Islet of Langerhans (tissue), 1 donor: Measurements from ENCODE around the gene ESRRB.

ENCODE experiments used
- FAIRE-seq: peaks from one replicate; lab custom pipeline; 2011; peaks lifted over from hg19 to GRCh38; lab: Jason Lieb, UNC

The ESRRB gene

DNA sequence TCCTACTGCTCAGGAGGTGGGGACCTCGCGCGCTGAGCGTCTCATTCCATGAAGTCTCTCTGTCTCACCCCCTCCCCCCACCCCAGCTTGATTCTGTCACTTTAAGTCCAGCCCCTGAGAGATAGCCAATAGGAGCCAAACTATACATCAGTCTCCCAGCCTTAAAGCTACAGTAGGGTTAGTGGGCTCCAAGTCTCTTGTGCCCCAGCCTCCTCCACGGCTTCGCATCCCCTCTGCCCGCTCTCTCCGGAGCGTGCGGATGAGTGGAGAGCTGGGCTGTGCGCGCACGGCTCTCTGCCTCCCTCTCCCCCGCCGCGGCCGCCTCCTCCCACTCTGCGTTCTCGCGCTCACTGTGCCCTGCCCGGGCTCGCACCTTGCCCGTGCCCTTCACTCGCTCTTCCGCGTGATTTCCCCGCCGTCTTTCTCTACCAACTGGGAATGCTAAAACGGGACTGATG, at the start of gene ESRRB:
Gene ESRRB, plus strand, starts transcription at position 191 of the 458 bp plus-strand sequence. Its CDS starts 265 bp downstream, at position 456.
- no peak for FAIRE-seq

DNA sequence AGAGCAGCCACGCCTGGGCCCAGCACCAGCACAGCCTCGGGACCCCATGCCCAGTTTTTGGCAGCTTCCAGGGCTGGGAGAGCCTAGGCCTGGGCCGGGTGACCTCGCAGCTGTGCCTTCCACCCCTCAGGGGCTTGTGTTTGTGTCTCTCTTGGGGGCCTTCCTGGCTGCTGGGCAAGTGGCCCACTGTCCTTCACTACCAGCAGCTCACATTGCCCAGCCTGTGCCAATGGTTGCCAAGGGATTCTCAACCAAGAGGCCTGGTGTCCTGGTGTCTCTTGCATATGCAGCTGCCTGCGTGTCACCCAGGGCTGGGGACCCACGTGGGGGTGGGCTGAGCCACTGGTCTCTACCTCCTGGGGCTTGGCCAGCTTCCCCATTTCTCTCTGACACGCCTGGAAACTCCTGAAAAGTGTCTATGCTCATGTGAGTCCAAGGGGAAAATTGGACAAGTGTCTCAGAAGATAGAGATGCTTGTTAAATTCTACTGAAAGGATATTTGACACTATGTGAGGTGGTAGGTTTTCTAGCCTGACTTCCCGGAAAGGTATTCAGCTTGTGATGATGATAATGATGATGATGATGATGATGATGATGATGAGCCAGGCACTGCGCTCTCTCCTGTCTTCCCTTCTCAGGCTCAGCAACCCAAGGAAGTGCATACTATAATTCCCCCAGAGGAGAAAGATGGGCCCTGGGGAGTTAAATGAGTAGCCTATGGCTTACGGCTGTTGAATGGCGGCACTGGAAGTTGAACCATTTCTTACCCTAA, 48.8 kb upstream of the ESRRB start:
- no peak for FAIRE-seq

DNA sequence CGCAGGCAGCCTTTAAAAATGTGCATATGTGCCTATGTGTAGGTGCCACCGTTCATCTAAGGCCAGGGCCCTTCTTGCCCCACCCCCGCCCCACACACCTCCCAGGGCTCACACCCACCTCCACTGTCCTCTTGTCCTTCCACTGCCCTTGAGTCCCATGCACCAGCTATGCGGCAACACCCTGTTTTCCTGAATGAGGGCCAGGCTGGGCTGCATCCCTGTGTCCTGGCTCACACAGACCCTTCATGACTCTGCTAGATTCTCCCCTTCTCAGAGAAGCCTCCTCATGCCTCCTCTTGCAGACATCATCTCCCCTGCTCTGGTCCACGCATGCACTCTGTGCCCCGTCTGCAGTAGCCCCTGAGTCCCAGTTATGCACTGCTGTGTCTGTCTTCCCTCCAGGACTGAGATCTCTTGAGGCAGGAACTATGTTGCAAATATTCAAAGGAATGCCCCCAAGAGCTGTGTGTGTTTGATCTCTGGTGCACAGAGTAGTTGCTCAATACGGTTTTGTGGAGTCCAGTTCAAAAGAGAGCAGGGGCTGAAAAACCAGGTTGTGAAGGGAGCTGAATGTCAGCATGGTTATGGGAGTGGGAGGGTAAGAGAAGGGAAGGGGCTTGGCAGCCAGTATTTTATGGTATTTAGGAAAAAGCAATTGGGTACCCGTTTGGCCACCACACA, 47.3 kb upstream of the ESRRB start:
- FAIRE-seq, result no peak

DNA sequence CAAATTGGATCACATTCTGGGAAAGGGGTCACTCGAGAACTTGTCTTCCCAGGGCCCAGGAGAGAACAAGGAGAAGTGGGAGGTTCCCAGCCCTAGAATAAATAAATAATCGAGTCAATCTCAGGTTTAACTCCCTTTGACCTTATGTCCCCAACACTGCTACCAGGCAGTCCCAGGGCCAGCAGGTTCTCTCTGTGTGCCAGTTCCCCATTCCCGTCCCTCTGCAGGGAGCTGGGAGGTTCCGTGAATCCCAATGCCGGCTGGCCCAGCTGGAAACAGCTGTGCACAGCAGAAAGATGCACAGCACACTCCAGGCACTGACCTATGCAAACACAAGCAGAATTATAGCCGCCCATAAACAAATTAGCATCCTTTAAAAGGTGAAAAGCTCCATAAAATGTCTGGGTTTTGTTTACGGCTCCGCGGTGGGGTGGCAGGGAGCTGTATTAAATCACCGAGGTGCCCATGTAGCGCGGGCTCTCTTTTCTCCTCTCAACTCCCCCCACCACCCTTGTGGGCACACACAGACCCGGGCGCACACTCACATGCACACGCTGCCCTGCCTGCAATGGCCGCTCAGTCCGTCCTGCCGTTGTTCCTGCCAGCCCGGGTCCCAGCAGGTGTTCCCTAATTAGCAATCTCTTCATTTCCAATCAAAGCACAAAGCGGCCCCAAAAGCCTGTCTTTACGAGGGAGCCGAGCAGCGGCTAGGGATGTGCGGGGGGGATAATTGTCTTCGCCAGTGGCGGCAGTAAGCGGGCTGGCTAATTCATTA, 46.6 kb upstream of the ESRRB start:
- no peak for FAIRE-seq

DNA sequence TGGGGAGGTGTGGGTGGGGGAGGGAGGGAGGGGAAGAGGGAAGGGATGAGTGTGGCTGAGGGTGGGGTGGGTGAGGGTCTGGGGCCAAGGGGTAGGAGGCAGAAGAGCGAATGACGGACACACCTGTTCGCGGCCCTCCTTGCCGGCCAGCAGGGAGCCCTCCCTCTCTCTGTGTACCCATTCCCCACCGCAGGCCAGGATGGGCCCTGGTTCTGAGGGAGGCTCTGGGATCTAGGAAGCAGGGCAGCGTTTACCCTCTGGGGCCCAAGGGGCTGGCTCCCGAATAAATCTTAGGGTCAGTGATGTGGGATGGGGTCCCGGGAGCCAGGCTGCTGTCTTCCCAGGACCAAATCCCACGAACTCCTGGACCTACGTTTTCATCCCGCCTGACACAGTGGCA, 46.0 kb upstream of the ESRRB start:
- FAIRE-seq, result no peak

DNA sequence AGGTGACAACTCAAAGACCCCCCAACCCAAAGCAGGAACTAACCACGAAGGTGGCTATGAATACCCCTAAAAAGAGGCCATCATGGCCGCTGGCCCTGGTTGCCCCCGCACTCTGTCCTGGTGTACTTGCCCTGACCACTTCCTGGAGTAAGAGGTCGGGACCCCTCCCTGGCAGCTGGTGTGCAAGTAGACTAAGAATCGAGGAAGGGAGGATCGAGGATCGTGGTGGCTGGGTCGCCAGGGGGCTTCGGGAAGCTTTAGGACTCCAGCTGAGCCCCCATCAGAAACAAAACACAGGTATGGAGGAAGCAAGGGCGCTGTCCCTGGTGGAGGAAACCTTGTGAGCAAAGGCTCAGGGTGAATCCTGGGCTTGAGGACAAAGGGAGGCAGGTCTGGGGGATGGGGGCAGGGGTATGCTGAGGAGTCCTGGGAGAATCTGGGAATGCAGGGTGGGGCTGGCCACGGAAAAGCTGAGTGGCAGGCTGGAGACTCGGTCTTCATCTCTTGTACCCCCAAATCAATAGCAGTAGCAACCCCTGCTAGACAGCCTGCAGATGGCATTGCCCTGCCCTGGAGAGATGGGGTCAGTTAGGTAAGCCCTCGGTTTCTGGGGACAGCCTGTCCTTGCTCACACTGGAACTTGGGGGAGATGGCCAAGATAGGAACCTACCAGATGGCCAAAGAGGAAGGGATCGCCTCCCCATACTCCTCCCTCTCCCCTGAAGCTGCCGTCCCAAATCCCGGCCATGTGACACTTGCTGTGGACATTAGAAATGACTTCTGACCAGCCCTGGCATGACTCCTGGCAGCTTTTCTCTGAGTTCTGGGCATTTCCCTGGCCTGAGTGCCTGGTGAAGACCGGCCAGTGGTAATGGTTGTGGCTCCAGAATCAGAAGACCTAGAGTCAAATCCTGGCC, 45.3 kb upstream of the ESRRB start:
- no peak for FAIRE-seq

DNA sequence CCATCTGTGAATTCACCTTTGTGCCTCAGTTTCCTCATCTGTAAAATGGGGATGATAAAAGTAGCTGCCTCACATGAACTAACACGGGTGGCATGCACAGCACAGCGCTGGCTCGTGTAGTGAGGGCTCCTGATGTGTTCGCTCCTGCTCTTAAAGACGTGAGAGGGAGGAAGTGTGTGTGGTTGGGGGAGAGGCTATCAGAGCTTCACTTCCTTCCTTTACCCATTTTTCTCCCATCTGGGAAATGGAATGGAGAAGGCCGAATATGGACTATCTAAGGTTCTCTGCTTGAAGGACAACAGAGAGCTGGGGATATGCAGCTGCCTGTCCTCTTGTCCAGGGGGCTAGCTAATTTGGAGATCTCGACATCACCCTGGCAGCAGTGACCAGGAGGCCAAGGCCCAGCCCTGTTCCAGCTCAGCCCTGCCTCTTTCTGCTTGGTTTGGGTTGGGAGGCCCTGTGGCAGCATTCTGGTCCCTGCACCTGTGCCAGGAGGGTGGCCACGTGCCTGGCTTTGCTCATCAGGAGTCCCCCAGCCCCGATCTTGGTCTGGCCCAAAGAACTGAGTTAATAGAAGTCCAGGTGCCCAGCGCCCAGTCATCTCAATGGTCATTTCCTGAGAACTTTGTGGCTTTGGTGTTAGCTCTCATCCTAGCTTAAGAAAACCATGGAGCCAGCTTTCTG, 44.5 kb upstream of the ESRRB start:
- no peak for FAIRE-seq

DNA sequence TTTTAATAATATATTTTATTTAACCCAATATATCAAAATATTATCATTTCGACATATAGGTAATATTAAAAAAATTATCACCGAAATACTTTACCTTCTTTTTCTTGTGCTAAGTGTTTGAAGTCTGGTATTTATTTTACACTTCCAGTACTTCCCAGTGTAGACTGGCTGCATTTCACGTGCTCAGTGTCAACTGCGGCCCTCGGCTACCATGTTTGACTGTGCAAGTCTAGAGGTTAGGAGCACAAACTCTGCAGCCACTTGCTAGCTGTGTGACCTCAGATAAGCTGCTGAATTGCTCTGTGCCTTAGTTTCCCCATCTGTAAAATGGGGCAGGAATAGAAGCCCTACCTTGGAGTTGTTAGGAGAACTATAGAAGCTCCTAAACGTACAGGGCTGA, 42.3 kb upstream of the ESRRB start:
- no peak for FAIRE-seq

DNA sequence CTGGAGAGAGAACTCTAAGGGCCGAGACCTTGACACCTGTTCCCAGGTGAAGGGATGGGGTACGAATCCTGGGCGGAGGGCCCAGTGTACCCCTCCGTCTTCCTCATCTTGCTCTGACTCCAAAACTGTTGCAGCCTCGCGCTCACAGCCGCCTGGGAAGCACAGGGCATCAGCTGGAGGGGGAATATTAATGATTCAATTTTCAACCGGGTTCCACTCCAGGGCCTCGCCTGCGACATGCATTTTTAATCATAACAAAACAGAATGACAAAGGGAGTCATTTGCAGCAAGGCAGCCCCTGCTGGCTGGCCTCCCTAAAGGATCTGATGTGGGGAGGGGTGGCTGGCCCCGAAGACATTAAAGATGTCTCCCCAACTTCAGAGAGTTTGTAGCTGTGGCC, 41.6 kb upstream of the ESRRB start:
- no peak for FAIRE-seq

DNA sequence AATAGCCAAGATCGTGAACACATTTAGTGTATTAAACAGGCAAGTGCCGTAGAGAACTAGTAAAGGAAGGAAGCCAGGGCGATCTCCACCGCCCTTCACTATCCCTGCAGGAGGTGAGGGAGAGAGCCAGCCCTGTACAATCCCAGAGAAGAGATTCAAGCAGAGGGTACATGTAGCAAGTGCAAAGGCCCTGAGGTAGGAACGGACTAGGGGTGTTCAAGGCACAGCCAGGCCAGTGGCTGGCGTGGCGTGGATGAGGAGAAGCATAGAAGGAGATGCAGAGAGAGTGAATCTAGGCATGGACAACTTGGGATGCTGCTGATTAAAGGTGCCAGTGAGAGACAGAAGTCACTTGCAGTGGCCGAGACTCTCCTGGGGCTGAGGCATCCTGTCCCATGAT, 39.1 kb upstream of the ESRRB start:
- no peak for FAIRE-seq

DNA sequence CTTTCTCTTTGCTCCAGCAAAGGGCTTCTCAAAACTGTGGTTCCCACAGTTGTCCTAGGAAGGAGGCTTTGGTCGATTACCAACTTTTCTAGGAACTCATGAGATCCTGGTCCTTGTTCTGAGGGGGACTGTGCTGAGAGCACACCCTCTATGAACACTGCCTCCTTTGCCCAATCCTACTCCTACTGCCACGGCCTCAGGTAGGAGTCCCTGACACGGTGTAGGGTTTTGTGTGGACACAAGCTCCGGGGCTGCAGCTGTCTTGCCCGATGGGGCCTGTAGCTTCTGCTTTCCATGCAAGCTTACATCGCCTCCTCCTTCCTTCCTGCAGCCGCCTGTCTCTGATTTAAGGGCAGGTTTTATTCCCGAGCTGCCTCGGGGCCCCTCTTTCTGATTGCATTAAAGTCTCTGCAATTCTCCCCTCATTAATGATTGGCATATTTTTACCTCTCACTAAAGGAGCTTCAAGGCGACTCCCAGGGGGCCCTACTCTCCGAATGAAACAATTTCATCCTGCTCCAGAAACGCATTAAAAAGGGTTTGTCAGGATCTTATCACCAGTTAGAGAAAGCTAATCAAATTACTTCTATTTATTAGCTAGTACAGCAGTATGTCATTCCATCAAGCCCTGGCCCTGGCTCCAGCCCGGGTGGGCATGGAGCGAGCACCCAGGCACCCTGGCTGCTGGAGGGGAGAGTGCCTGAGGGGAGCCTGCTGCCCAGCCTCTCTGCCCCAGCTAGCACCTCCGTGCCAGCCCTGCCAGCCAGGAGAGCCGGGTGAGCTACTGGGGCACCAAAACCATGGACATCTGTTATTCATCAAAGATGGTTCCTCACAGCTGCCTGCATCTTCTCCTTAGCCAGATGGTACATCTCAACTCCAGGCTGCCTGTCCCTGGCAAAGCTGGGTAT, 38.0 kb upstream of the ESRRB start:
- FAIRE-seq, result no peak

DNA sequence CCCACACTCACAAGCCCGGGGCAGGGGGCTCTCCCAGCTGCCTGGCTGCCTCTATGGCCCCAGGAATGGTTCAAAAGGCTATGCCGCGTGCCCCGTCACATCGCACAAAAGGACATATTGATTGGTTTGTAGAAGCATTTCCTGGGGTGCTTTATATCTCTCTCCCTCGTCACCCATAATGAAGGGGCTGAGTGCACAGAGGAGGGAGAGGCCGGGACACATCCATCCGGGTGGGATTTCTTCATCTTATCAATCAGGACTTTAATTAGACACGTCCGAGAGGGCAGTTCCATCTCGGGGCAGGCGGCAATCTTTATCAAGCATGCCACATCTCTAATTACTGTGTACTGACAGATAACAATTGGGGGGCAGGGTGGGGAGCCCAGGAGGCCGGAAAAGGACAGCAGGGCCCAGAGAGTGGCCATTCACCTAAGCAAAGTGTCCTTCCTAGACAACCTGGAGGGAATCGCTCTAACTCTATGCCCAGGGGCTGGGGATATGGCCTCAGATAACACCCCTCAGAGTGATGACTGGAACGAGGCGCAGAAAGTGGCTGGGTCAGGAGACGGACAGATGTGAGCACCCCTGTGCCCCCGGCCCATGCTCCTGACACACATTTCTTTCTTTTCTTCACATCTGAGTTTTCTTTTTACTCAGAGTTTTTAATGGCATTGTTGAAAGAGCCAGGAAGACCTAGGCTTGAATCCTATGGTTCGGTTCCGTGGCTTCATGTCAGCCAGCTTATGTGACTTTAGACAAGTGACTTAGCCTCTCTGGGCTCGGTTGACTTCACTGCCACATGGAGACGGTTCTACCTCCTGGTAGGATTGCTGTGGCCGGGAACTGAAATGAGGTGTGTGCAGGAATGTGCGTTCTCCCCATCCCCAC, 36.0 kb upstream of the ESRRB start:
- no peak for FAIRE-seq

DNA sequence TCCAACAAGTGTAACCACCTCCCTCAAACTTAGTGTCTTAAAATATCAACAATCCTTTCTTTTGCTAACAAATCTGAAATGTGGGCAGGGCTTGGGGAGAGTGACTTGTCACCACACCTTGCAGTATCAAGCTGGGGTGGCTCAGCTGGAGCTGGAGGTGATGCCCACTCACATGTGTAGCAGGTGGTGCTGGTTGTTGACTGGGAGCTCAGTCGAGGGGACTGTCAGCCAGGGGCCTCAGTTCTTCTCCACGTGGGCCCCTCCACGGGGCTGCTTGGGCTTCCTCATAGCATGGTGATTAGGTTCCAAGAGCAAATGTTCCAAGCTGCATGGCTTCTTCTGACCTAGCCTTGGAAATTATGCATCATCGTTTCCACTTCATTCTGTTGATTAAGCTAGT, 32.6 kb upstream of the ESRRB start:
- no peak for FAIRE-seq

DNA sequence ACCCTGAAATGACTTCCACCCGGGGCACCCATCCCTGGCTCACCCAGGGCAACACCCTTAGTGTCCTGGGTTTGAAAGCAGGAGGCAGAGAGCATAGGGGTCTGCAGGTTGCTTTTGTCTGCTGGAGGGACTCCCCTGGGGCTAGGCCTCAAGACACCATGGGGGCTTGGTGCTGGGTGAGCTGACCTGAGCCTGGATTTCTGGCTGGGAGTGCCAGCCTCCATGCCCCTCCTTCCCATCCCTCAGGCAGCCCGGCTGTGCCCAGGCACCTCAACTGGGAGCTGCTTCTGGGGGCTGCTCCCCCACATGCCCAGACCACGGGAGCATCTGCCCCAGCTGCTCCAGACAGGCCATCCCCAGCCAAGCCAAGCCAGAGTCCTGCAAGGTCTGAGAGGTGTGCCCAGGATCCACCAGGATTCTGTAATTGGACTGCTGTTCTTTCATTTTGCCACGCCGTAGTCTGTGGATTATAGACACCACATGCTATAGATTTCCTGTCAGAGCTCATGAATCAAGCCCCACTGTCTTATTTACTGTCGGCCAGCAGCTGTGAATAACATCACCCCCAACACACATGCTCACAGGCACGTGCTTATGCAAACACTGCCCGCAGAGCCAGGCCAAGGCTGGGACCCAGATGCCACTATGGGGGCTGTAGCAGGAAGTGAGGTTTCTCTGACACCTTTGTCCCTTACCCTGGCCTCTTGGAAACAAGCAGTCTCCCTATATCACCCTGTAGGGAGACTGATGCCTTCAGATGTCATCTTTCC, 29.4 kb upstream of the ESRRB start:
- FAIRE-seq, result no peak

DNA sequence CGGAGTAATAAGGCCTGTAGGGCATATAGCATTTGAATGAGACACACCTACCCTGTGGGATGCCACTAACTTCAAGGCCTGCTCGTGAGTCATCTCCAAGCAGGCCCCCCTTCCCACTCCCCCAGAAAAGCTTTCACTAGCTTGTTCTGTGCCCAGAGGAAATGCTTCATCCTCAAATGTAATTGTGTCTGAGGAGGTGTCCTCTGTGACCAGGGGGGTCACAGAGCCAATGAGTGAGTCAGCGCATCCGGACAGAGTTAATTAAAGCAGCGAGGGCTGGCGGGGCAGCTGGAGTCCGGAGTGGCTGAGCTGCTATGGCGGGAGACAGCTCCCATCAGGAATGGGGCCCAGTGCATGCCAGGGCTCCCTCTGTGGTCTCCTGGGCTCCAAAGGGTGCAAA, 27.0 kb upstream of the ESRRB start:
- FAIRE-seq, result no peak

DNA sequence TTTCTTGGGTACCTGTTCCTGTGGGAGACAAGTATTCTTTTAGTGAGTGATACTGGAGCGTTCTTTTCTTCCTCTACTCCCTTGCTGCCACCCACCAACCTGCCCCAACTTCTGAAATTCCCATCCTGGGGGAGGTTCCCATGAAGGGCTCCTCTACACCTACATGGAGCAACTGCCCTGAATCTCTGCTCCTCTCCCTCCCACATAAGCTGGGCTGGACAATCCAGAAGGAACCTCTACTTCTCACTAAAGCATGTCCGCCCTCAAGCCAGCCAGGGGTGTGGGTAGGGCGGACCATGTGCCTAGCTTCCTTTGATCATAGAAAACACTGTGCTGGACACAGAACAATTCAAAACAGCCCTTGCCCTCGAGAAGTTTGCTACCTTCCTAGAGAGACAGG, 25.9 kb upstream of the ESRRB start:
- FAIRE-seq, result no peak

DNA sequence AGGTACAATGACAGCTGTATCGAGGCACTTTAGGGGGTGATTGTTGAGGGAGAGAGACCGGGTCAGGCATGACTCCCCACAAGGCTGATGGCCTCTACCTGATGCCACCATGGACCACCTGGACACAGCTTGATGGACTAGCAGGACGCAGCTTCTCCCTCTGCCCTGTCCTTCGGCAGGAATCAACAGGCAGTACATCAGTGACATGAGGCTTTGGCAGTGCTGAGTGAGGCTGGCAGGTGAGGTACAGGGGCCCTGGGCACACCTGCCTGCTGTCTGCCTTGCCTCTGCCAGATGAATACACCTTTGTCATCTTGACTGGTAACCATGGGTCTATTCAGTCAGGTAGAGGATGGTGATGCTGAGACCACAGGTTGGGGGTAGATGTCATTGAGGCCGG, 25.3 kb upstream of the ESRRB start:
- FAIRE-seq, result no peak

DNA sequence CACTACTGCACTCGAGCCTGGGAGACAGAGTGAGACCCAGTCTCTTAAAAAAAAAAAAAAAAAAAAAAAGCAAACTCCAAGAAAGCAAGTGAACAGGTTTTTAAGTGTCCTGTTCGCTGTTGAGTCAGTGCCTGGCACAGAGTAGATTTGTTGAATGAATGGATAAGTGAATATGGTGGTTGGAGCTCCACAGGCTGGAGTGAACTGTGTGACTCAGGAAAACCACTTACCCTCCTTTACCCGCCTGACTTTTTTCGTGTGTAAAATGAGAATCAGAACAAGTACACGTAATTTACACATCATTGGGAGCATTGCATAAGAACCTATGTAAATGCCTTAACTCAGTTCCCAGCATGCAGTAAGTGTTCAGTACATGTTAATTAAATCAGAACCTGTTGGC, 24.0 kb upstream of the ESRRB start:
- no peak for FAIRE-seq
